Measurements from ENCODE around the gene SRBD1.

SRBD1 gene

DNA sequence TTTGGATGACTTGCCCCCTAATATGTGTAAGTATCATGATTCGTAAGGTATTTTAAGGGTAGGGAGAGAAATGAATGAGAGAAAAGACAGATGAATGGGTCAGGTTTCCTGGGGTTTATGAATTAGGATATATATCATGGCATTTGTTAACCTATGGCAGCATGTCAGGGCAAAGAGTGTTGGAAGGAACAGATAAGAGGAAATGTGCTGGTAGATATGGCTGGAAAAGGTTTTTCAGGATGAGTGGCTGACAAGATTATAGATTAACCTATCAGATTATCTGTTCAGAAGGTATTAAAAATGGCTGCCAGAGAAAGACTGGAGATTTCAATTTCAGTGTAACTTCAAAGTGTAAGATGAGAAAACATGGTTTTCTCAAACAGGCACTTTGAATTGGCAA lies 67.8 kb downstream of the SRBD1 start:
- no peak for DNase-seq

GRCh38 chr2:45542013-45542412 lies 69.1 kb downstream of the SRBD1 start:
- DNase-seq, result no peak

GRCh38 chr2:45541450-45541849 lies 69.6 kb downstream of the SRBD1 start:
- DNase-seq, result no peak

- DNase-seq, result no peak
These were observed 70.1 kb downstream of the SRBD1 start for GRCh38 chr2:45540942-45541341.

- no peak for DNase-seq
These were observed 77.3 kb downstream of the SRBD1 start for GRCh38 chr2:45533771-45534170.

DNA sequence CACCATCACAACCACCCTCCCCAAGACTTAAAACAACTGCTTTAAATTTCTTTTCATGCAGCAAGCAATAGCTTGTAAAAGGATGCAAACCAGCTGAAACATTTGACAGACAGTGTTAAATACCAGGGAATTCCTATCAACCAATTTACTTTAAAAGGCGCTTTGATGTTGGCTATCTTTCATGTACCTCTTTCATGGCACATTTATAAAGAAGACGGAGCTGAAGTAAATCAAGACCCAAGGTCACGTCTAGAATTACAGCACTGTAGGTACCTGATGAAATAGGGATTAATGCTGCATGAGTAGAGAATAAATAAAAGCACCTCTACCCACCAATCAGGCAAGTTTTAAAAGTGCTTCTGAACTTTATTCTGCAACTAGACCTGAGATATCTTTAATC lies 78.9 kb downstream of the SRBD1 start:
- no peak for DNase-seq

DNA sequence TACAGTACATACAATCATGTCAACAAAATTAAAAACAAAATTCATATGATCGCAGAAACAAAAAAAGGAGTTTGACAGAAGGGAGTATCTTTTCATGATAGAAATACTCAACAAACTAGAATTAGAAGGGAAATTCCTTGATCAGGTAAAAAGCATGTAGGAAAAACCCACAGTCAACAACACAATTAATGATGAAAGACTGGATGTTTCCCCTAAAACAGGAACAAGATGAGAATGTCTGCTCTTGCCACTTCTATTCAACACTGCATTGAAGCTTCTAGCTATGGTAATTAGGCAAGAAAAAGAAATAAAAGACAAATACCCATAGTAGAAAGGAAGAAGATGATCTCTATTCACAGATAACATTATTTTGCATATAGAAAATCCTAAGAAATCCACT lies 87.1 kb downstream of the SRBD1 start:
- no peak for DNase-seq

GRCh38 chr2:45518546-45518945 lies 92.5 kb downstream of the SRBD1 start:
- DNase-seq, result no peak

GRCh38 chr2:45510701-45511420 lies 100.2 kb downstream of the SRBD1 start:
- DNase-seq, result no peak

- DNase-seq, result no peak
These were observed 104.3 kb downstream of the SRBD1 start for GRCh38 chr2:45506756-45507155.

DNA sequence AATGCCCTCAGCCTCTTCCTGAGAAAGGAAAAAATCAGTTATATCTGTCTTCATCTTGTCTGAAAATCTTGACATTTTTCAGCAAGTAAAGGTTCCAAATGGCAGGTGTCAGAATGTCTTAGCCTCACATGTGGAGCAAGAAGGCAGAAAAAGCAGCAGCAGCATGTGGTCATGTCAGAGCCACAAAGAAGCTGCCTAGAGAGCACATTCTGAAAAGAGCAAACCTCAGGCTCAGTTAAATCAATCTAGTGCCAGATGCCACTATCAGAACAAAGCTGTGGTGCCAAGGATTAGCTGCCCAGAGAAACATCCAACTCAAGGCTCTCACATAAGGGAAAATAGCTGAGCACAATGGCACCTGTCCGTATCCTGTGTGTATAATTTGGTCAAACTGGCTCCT lies 105.9 kb downstream of the SRBD1 start:
- DNase-seq, result no peak

DNA sequence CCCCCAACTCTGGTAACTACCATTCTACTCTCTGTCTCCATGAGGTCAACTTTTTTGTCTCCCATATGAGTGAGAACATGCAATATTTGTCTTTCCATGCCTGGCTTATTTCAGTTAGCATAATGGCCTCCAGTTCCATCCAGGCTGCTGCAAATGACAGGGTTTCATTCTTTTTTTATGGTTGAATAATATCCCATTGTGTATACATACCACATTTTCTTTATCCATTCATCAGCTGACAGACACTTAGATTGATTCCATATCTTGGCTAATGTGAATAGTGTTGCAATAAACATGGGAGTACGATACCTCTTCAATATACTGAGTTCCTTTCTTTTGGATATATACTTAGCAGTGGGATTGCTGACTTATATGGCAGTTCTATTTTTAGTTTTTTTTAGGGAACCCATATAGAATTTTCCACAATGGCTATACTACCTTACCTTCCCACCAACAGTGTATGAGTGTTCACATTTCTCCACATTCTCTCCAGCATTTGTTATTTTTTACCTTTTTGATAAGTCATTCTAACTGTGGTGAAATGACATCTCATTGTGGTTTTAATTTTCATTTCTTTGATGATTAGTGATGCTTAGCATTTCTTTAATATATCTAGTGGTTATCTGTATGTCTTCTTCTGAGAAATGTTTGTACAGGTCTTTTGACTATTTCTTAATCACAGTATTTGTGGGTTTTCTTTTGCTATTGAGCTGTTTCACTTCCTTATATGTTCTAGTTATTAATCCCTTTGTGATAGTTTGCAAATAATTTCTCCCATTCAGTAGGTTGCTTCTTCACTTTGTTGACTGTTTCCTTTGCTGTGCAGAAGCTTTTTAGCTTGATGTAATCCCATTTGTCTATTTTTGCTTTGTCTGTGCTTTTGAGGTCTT lies 112.2 kb downstream of the SRBD1 start:
- no peak for DNase-seq

- DNase-seq, result no peak
These were observed 113.7 kb downstream of the SRBD1 start for GRCh38 chr2:45497355-45497754.

DNA sequence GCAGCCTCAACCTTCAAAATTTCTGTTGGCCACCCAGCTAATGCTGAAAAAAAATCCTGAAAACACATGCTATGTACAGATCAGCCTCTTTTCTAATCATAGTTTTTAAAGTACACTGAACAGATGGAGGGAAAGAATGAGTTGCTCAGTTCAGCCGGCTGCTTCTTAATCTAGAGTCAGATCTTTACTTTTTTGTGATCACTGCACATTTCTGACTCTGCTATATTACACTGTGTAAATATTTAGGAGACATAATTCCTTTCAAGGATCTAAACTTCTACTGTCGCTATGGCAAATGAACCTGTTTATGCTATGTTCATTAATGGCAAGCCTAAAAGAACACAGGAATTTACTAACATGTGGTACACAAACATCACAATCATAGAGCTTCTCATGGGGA lies 114.2 kb downstream of the SRBD1 start:
- DNase-seq, result no peak

DNA sequence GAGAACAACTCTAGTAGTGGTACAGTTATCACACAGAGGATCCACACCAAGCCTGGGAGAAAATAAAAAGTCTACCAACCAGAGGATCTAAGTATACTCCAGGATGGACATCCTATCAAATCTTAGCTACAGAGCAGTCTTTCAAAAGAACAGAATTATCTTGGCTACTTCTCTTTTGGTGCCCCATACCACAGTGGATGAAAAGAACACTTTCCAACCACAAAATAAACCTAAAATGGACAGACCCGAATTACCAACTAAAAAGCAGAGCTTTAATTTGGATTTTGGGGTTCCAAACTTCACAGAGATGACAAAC lies 116.1 kb downstream of the SRBD1 start:
- DNase-seq, result no peak

DNA sequence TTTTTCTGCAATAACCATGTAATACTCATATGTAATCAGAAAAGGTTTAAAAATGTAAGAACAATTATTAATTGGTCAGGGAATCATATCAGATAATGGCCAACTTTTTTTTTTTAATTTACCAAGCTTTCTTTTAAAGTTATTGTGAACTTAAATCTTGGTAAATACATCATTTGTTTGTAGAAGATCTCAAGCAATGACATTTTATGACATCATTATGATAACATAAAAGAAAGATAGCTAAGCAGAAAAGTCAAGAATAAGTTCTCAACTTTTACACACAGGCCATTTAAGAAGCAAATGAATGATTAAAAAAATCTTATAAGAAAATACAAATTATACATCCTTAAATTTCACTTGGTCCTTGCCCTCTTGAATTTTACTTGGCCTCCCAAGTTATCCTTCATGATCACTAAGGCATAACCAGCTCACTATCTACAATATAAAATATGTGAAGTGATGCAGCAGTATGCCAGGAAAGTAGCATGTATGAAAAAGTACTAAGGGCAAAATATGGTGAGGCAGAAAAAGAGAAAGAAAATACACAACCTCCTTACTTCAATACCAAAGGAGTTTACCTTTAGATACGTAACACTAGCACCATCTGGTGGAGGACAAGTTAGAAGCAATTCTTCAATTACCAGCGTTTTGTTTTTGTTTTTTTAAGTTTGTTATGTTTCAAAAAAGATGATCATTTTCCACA lies 116.6 kb downstream of the SRBD1 start:
- peak; percentile 29 for DNase-seq

- no peak for DNase-seq
These were observed 126.1 kb downstream of the SRBD1 start for GRCh38 chr2:45484965-45485364.

- no peak for DNase-seq
These were observed 127.1 kb downstream of the SRBD1 start for GRCh38 chr2:45483997-45484396.

- DNase-seq, result no peak
These were observed 133.5 kb downstream of the SRBD1 start for GRCh38 chr2:45477546-45477945.

DNA sequence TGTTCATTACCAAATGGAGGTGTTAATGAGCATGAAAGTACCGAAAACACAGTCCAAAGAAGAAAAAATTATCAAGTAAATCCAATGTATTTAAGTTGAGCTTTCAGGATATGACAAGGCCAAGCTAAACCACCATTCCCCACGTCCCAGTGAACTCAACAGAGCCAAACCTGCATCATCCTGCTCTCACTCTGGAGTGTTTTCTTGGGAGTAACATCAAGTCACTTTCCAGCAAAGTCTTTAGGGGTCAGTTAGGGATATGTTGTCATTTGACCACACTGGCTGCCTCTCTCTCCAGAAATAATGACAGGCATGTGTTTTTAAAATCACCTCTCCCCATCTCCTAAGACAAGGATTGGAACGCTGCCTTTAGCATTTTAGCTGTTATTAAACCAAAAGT lies 140.5 kb downstream of the SRBD1 start:
- no peak for DNase-seq

GRCh38 chr2:45469314-45470099 lies 141.6 kb downstream of the SRBD1 start:
- no peak for DNase-seq

DNA sequence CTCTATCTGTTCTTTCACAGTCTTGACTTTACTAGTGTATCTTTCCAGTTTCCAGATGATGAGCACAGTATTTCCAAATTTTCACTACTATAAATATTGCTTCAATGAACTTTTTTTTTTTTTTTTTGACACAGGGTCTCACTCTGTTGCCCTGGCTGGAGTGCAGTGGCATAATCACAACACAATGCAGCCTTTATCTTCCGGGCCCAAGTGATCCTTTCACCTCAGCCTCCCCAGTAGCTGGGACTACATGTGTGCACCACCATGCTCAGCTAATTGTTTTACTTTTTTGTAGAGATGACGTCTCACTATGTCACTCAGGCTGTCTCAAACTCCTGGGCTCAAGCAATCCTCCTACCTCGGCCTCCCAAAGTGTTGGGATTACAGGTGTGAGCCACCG lies 142.8 kb downstream of the SRBD1 start:
- no peak for DNase-seq

- DNase-seq, result no peak
These were observed 145.0 kb downstream of the SRBD1 start for GRCh38 chr2:45466053-45466452.

All from KG1 (cell line).